Mucosa of gallbladder (tissue), 1 donor: ENCODE data around the gene MYLIP. TPM values are rescaled to one million over a fixed set of nuclear protein-coding genes. Genes with fewer than 3 reads are reported as not detected.

Experiments
- total RNA-seq: library from RNA; stranded (reverse); gene quantifications from one replicate; pipeline ENCODE4 v1.2.1, GENCODE V29; 2021
- donor health status: DM: no; HTN: no; CAD: no.

The MYLIP gene
- total RNA-seq, 1 donor from 2014 or later, result 53.2 TPM

Other genes starting within 250 kb of the MYLIP start
- 10.4 TPM for gene GMPR, start 109.5 kb downstream of the MYLIP start, total RNA-seq